GM19035 (cell line): ENCODE measurements around the gene TSHZ3.

Source experiments
- ATAC-seq: cut with Tn5 transposase; IDR thresholded peaks from one replicate; pipeline ENCODE4 v1.9.1; 2021; ENCODE audit not compliant: unreplicated experiment

The TSHZ3 gene

DNA sequence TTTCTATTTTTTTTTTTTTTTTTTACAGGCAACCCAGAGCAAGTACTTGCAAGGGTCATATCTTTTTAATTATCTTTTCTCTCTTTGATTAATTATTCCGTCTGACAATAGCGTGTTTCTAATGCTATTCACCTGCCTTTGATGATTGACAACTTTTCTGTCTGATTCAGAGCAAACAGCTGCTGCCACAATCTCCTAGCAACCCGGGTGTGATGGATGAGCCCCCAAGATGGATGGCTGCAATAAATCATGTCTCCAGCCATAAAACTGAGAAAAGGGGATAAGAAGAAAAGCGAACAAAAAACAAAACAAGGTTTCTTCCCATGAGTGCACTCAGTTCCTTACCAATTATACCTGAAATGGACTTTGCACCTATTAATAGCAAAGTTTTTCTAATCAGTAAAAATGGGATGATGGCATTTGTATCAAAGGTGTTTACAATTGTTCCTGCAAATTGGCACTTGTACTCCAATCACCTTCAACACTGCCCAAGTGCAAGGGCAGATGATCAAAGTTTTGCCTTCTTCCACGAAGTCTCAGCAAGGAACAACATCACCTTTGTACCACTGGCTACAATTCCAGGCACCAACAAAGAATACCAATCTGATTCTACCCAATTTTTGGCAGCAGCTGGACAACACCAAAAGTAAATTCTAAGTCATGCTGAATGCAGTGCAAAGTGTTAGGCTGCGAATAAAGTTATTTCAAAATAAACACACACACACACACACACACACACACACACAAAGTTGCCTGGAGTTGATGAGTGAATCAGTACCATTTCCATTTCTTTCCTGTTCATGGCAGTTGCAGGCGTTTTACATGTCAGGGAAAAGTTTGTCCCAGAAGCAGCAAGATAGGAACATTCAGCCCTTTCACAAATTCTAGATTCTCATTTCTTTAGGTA is 12.0 kb downstream of the TSHZ3 start:
- no peak for ATAC-seq

DNA sequence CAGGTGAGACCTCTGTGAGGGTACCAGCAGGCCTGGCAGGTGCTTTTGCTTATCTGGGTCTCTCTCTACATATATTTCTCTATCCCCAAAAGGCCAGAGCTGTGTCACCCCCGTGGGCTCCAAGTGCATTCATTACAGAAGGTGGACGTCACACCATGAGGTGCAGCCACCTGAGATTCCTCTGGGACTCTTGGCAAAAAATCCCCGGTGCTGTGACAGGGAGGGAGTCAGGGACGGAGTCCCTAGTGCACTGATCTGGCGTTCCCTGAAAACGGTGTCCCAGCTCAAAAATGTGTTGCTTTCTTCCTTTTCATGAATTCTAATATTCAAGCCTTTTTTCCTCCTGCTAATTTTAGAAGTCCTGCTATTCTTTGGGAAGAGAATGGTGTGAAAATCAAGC is 13.5 kb downstream of the TSHZ3 start:
- no peak for ATAC-seq

DNA sequence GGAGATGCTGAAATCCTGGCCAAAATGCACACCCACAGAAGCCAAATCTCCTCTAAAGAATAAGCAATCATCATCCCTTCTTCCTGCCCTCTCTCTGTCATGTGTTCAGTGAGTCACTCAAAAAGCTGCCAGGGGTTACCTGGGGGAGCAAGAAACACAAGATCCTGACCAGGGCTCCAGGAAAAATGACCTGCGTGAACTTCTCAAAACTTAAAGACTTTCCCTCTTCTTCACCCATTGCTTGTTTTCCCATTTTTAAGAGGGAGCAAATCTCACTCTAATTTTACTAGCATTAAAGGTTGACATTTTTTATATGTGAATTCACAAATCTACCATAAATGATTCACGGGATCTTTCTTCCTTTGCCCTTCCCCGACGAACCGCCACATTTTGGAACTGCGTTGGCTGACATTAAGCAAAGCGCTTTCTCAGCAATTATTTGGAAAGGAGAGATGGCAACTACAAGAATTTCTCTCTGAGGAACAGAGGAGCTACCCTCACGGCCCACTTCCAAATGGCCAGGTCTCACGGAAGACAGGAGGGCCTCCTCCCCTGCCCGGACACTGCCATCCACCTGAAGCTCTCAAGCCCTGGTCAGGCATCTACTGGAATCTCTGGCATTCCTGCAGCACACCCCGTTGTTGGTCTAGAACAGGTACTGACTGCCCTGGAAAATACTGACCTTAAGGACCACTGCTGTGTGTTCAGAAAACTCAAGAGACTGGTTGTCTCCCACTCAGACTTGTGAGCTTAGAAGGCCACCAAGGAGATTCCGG is 14.2 kb downstream of the TSHZ3 start:
- ATAC-seq, result no peak

DNA sequence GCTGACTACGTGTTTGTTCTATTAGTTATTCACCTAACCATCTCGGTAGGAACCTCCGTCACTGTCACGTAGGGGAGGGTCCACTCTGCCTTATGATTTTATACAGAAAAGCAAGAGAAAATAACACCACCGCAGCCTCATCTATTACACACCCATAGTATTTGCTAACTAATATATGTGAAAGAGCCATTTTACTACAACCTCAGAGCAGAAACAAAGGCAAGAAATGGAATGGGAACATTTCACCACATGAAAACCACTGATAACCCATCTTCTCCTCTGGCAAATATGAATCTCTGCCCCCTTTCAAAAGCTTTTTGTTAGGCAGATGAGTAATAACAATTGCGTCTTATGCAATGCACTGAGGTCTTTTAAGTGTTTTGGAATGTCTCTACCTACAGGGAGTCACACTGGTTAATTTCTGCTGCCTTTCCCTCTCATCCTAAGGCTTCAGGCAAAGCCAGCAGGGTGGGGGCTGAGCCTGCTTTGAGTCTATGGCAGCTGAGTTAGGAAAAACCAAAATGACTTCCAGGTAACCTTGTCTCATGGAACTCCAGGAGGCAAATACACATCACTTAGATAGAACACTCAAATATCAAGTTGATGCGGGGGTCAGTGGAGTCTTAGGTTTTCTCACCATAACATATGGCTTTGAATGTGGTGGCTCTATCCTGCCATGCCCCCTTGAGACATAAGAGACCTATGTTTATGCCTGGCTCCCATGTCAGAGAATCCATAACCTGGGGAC is 15.0 kb downstream of the TSHZ3 start:
- no peak for ATAC-seq

DNA sequence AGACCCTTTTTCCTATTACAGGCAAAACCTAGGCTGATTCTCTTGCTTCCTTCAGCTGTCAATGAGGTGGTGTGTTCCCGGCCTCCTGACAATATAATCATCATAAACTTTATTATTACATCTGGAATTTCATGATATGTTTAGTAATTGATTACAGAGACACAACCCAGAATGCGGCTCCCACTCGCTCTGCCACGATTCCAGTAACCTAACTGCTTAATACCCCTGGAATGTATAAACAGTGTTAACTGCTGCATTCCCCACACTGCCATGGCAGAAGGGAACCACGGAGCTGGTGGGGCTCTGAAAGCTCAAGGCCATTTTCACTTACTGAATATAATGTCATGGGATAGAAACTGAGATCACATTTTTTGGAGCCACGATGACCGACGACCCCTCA is 17.1 kb downstream of the TSHZ3 start:
- no peak for ATAC-seq

DNA sequence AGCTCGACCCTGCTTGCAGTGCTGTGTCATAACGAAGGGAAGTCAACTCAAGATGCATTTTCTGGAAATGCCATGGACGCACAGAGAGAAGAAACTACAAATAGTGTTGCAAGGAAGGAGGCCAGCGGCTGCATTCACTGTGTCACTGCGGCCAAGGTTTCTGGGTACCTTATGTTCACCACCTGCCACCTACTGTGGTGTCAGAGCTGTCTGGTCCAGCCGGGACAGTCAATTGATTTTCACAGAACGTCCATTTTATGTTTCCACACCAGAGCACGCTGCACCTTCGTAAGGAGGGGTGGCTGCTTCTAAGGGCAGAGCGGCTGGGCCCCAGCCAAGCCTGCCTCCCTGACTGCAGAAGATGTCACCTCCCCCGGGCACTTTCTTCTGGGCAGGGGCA is 17.7 kb downstream of the TSHZ3 start:
- ATAC-seq, result no peak

DNA sequence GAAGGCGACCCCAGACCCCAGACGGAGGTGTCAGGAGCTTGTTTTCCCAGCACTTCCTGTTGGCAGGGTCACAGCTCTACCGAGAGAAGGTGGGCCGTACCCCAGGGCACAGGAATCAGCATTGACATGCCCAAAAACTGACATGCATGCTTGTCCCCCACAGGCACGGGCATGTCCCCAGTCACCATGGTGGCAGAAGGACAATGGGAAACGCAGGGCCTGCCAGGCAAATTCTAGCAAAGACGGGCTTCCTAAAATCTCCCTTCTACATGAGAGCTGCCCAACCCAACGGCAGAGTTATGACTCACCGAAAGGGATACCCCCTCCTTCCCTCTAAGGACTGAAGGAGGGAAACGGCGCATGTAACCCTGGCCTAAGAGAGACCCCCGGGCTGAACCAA is 18.5 kb downstream of the TSHZ3 start:
- no peak for ATAC-seq

DNA sequence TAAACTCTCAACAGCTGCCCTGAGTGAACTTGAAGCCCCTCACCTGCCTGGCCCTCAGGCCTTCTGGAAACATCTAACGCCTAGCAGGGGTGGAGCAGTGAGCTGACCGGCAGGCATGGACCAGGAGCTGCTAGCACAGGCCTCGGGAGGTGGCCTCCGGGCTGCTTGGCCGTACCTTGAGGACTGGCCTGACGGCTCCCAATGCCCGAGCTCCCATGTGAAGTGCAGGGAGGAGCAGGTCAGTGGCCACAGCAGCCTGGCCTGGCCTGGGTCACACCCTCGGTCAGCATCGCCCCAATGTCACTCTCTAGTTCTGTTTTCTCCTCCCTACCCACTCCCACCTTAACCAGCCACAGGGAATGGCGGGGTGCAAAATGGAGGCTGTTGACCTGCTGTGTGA is 19.0 kb downstream of the TSHZ3 start:
- ATAC-seq, result no peak

DNA sequence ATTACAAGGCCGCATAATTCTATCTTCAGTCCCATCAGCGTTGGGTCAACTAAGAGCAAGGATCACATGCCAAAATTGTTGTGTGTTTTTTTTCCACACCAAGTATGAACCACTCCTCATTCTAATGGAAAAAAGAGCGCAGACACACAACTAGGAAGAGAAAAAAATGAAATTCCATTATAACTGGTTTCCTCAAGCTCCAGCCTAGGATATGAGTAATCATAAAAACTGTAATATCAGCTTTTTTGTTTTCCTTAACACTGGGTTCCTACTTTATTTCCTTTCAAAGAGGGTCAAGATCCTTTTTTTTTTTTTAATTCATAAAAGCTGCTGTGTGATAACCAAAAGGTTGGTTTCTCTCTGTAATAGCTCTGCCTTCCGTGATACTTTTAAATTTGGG is 19.4 kb downstream of the TSHZ3 start:
- ATAC-seq, result no peak

DNA sequence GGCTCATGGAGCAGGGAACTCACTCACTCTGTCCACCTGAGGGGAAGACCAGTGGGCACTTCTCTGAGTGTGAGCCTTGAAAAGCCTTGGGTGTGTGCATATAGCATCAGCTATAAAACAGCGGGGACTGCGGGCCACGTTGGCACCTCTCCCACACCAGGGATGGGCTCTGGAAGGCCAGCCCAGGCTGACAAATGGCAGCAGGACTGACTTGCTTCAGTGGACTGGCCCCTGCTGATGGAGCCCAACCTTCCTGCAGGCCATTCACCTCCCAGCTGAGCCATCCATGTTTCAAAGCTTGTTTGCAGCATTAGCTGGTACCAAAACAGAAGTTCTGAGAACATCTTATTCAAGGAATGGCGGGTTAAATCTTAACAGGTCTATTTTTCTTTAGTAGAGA is 21.0 kb downstream of the TSHZ3 start:
- no peak for ATAC-seq

DNA sequence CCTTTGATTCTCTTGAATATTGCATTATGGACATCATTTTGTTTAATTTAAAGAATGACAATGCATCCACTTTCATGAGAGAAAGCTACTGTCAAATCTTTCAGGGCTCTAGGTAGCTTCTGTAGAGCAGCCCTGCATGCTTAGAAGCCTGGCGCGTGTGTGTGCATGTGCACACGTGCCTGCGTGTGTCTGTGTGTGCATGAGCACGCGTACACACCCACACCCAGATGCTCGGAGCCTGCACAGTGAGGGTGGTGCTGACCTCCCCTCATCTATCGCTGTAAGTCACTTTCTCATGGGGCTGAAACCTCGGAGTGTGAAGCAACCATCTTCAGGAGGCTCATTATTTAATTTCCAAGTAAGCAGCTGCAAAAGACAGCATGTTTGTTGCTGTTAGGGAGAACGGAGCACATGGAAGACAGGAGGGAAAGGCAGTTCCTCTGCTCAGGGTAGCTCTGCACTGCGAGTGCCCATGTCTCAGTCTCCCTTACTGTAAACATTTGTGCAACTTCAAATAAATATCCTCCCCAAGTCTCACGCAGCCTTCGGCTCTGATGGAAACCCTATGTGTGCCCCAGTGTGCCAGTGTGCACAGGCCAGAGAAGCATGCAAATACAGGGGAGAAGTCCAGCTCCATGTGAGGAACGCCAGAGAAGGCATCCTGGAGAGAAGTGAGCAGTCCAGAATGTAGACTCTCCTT is 22.8 kb downstream of the TSHZ3 start:
- no peak for ATAC-seq

DNA sequence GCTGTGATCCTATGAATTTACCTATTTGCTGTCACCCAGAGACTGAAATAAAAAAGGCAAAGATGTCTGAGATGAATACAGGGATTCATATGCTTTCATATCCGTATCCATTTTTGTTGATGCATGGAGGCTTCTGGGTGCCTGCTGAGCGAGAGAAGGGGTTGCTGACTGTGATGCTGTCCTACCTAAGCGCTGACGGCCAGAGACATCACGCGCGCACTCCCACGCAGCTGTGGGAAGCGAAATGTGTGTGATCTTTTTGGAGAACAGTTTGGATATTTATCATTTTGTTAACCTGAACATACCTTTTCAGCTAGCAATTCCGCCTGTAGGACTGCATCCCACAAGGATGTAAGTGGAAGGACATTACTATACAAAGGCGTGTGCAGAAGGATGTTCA is 23.9 kb downstream of the TSHZ3 start:
- no peak for ATAC-seq

DNA sequence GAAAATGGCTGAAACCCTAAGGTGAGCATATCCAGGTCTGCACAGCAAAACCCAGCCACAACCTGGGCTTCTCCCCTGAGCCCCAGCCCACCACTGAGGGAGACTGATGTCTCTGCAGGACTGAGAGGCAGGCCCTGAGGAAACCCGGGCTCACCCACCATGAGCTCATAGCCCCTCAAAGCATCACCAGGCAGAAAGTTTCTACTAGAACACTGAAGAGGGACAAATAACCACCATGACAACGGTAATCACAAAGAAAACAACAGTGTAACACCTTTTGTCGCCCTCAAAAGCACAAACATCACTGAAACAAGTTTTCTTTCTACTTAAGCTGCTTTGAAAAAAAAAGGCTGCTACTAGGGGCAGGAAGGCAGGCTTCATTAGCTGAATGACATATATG is 29.8 kb downstream of the TSHZ3 start:
- ATAC-seq, result no peak

DNA sequence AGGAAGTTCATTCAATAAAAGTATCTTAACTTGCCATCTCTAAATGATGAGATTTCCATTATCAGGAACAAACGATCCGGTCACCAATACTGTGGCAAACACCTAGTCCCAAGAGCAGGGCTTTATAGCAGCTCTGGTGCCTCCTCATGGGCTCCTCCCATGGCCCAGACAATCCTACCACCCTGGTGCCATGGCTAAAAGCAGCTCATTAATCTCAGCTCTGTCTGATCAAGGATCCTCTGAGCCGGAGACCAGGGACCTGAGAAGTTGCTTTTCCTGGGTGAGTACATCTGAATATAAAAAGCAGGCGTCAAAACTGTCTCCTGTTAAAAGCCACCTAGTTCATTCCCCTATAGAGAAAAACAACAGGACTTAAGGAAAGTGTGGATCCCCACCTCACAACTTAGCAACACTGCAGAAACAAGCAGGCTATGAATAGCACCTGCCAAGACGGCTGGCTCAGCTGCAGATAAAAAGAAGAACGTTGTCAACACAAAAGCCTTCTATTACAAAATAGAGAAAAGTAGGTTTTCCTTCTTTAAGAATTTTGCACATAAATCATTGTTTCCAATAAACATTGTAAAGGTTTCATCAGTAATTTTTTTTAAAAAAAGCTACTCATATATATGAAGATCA is 30.3 kb downstream of the TSHZ3 start:
- ATAC-seq, result no peak

DNA sequence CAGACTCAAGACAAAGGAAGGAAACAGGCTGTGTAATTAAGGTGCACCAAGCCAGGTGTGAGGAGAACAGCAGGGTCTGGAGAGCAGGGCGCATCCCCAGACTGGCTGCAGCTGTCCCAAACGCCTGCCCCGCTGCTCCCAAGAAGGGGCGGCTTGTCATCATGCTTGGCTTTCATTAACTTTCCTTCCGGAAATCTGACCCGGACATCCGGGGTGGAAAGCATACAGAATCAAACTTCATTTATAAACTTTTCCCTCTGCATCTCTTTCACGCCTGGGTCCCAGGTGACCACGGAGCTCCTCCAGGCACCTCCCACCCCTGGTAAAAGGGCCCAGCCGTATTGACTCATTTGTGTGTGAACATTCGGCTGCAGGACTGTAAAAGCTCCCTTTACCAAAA is 31.7 kb downstream of the TSHZ3 start:
- ATAC-seq, result no peak

DNA sequence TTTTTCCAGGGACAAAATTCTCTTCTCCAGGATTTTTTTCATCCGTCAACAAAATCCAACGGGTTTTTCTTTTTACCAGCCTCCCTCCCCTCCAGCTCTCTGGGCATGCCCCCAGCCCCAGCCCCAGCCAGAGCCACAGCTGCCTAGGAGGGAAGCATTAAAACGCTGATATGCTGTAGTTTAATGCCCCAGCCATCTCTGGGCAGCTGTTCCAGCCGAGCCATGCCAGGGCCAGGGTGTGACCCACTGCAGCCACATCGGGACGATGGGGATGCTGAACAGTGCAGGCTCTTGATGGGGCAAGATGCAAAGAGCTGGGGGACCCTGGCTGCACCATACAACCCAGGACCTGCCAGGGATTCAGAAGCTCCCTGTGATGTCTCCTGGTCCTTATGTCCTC is 32.1 kb downstream of the TSHZ3 start:
- no peak for ATAC-seq

DNA sequence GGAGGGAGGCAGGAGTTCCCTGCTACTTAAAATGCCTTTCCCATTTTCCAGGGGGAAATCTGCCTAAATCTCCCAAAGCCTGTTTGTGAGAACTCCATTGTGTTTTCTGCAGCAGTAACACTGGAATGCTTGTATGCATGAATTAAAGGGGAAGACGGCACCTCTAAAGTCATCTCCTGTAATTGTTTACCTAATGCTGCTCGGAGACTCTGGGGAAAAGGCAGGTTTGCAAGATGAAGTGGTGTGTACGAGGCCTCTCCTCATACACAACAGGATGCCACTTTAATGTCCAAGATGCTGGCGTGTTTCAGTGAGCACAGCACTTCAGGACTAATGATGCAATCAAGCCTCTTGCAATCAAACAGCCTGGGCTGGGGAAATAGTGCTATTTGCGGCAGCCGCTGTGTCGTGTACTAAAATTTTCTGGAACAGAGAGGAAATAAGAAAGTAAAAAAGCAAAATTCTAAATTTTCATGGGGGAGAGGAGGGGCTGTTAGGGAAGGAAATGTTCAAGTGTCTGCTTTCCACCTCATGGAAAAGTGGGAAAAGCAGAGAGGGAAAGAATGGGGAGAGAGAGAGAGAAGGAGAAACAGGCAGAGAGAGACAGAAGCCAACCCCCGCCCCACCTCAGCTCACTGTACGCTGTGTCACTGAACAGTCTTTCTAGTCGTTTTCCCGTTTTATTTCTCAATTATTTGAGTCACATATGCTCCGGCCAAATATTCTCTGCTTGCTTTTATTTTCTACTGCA is 32.9 kb downstream of the TSHZ3 start:
- no peak for ATAC-seq

DNA sequence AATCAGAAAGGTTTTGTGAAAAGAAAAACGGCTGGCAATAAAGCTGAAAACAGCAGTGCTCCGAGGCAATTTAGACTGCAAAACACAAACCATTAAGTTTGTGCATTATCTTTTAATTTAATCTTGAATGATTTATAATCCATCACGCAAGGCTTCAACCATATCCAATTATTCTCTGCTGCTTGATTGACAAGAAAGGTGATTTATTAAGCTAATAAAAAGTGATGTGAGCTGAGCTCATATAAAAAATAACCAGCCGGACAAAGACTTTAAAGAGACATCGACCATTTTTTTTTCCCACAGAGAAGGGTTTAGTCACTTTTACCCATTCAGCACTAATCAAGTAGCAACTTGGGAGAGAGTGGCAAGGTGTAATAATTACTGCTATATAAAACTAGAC is 33.6 kb downstream of the TSHZ3 start:
- no peak for ATAC-seq

DNA sequence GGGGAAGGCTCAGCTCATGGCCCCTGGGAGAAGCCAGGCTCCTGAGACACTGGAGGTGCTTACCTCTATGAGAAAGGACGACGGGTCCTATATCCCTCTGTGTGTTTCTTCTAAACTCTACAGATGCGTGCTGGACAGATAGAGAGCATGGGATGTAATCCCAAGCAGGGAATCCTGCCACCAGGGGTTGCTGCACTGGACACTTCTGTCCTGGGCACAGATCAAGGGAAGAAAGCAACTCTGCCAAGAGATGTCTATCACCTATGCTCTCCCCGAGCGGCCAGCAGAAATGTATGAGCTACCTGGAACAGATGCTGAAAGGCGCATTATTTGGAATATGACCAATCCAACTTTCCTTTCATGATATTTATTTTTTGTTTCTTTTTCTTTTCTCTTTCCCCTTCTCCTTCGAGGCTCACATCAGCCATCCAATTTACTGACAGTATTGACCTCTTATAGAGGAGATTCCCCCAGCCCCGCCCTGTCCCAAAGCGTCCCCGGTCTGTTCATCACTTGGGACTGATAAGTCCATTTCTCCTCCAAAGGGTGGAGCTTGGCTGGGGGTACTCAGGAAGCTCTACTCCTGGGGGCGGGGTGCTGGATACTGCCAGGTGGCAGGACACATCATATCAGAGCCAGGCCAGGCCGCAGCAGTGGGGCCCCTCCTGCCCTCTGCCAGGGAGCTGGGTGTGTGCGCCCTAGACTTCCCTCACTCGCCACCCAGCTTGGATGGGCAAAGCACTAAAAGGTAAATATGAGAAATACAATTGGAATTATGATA is 34.2 kb downstream of the TSHZ3 start:
- ATAC-seq, result no peak
